SK-N-SH treated with all-trans-retinoic acid at 6 μM for 48 hours (cell line): ENCODE results near the gene ALX1.

ENCODE experiments used
- ARNTL ChIP-seq: fragments of 450-650 bp; formaldehyde crosslinking; IDR thresholded peaks from 2 replicates; pipeline ENCODE4 v1.5.0; 2020; ENCODE audit warnings: low read depth, mild to moderate bottlenecking, moderate library complexity, borderline replicate concordance
- BACH2 ChIP-seq: fragments of 250-450 bp; sonication (Bioruptor Pico); IDR thresholded peaks from 2 replicates; pipeline ENCODE4 v1.9.0; 2021; ENCODE audit warnings: mild to moderate bottlenecking, borderline replicate concordance
- ISL1 ChIP-seq: fragments of 250-450 bp; sonication (Bioruptor Pico); IDR thresholded peaks from 2 replicates; pipeline ENCODE4 v2.1.2; 2022; ENCODE audit warnings: mild to moderate bottlenecking, moderate library complexity
- SNAI2 ChIP-seq: fragments of 250-450 bp; sonication (Bioruptor Pico); IDR thresholded peaks from 2 replicates; pipeline ENCODE4 v1.5.0; 2020; ENCODE audit warnings: mild to moderate bottlenecking, moderate library complexity
- TOX ChIP-seq: fragments of 250-450 bp; sonication (Bioruptor Pico); IDR thresholded peaks from 2 replicates; pipeline ENCODE4 v1.8.0; 2021; ENCODE audit warnings: mild to moderate bottlenecking, moderate library complexity, borderline replicate concordance
- ZFP3 ChIP-seq: fragments of 250-450 bp; sonication (Bioruptor Pico); IDR thresholded peaks from 2 replicates; pipeline ENCODE4 v1.5.0; 2020; ENCODE audit warnings: mild to moderate bottlenecking, moderate library complexity
- ZFP30 ChIP-seq: fragments of 450-650 bp; formaldehyde crosslinking; IDR thresholded peaks from 2 replicates; pipeline ENCODE4 v1.5.0; 2022; ENCODE audit warnings: mild to moderate bottlenecking, moderate library complexity
- ZNF565 ChIP-seq: fragments of 450-650 bp; formaldehyde crosslinking; conservative IDR thresholded peaks from 2 replicates; pipeline ENCODE4 v1.5.0; 2020; ENCODE audit warnings: low read depth, mild to moderate bottlenecking, moderate library complexity
- ZNF8 ChIP-seq: fragments of 450-650 bp; formaldehyde crosslinking; IDR thresholded peaks from 2 replicates; pipeline ENCODE4 v1.5.0; 2020; ENCODE audit warnings: mild to moderate bottlenecking, moderate library complexity
- TF ChIP-seq, protein P1 (sequence below): fragments of 250-450 bp; sonication (Bioruptor Pico); IDR thresholded peaks from 2 replicates; pipeline ENCODE4 v1.5.1; 2020; ENCODE audit warnings: low read depth, mild to moderate bottlenecking, moderate library complexity
- TF ChIP-seq, protein P2 (sequence below): fragments of 250-450 bp; sonication (Bioruptor Pico); IDR thresholded peaks from 2 replicates; pipeline ENCODE4 v1.8.0; 2021; ENCODE audit warnings: low read depth, mild to moderate bottlenecking, moderate library complexity, borderline replicate concordance
- TF ChIP-seq, protein P3 (sequence below): fragments of 250-450 bp; sonication (Bioruptor Pico); IDR thresholded peaks from 2 replicates; pipeline ENCODE4 v1.5.0; 2020; ENCODE audit warnings: mild to moderate bottlenecking, moderate library complexity

DNA sequence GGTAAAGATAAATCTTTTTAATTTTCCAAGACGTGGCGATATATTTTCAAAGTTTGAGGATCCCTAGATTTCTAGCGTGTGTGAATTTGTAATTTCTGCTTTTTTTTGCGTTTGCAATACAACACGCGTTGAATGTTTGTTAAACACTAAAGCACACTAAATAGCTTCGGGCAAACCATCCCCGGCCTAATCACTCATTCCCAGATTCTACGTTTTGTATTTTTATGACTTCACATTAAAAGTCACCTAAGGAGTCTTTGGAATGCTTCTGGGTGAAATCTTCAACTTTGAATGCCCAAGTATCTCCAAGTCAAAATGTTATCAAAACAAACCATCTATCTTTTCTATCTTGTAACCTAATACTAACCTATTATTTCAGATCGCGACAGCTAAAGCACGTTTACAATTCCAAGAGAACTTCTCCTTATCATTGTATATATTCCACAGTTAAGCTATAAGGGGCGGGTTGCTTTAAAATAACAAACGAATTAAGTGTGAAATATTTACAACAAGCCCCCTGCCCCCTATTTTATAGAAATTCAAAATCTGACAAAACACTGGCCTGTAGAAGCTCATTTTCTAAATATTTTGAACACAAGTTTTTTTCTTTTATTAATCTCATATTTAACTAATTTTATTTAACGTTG lies 1.1 kb downstream of the ALX1 start:
- TF ChIP-seq ISL1 (CRISPR knock-in tag), result no peak
- TF ChIP-seq ZFP3 (CRISPR knock-in tag), result no peak
- TF ChIP-seq, protein P1, sequence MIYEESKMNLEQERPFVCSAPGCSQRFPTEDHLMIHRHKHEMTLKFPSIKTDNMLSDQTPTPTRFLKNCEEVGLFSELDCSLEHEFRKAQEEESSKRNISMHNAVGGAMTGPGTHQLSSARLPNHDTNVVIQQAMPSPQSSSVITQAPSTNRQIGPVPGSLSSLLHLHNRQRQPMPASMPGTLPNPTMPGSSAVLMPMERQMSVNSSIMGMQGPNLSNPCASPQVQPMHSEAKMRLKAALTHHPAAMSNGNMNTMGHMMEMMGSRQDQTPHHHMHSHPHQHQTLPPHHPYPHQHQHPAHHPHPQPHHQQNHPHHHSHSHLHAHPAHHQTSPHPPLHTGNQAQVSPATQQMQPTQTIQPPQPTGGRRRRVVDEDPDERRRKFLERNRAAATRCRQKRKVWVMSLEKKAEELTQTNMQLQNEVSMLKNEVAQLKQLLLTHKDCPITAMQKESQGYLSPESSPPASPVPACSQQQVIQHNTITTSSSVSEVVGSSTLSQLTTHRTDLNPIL (CRISPR knock-in tag), result no peak
- TF ChIP-seq ZFP30 (CRISPR knock-in tag), result no peak
- TF ChIP-seq ZNF8 (CRISPR knock-in tag), result no peak
- TF ChIP-seq ZNF565 (CRISPR knock-in tag), result no peak
- TF ChIP-seq, protein P2, sequence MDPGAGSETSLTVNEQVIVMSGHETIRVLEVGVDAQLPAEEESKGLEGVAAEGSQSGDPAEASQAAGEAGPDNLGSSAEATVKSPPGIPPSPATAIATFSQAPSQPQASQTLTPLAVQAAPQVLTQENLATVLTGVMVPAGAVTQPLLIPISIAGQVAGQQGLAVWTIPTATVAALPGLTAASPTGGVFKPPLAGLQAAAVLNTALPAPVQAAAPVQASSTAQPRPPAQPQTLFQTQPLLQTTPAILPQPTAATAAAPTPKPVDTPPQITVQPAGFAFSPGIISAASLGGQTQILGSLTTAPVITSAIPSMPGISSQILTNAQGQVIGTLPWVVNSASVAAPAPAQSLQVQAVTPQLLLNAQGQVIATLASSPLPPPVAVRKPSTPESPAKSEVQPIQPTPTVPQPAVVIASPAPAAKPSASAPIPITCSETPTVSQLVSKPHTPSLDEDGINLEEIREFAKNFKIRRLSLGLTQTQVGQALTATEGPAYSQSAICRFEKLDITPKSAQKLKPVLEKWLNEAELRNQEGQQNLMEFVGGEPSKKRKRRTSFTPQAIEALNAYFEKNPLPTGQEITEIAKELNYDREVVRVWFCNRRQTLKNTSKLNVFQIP (CRISPR knock-in tag), result no peak
- no peak for TF ChIP-seq BACH2 (CRISPR knock-in tag)
- TF ChIP-seq TOX (CRISPR knock-in tag), result no peak
- no peak for TF ChIP-seq SNAI2
- TF ChIP-seq ARNTL (CRISPR knock-in tag), result no peak
- TF ChIP-seq, protein P3, sequence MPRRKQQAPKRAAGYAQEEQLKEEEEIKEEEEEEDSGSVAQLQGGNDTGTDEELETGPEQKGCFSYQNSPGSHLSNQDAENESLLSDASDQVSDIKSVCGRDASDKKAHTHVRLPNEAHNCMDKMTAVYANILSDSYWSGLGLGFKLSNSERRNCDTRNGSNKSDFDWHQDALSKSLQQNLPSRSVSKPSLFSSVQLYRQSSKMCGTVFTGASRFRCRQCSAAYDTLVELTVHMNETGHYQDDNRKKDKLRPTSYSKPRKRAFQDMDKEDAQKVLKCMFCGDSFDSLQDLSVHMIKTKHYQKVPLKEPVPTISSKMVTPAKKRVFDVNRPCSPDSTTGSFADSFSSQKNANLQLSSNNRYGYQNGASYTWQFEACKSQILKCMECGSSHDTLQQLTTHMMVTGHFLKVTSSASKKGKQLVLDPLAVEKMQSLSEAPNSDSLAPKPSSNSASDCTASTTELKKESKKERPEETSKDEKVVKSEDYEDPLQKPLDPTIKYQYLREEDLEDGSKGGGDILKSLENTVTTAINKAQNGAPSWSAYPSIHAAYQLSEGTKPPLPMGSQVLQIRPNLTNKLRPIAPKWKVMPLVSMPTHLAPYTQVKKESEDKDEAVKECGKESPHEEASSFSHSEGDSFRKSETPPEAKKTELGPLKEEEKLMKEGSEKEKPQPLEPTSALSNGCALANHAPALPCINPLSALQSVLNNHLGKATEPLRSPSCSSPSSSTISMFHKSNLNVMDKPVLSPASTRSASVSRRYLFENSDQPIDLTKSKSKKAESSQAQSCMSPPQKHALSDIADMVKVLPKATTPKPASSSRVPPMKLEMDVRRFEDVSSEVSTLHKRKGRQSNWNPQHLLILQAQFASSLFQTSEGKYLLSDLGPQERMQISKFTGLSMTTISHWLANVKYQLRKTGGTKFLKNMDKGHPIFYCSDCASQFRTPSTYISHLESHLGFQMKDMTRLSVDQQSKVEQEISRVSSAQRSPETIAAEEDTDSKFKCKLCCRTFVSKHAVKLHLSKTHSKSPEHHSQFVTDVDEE (CRISPR knock-in tag), result no peak
